ENCODE data around the gene SH3PXD2A. TPM values are rescaled to one million over a fixed set of nuclear protein-coding genes. Genes with fewer than 3 reads are reported as not detected.

Gene SH3PXD2A
- total RNA-seq, 1 donor from 2014 or later, result 36.8 TPM

DNA sequence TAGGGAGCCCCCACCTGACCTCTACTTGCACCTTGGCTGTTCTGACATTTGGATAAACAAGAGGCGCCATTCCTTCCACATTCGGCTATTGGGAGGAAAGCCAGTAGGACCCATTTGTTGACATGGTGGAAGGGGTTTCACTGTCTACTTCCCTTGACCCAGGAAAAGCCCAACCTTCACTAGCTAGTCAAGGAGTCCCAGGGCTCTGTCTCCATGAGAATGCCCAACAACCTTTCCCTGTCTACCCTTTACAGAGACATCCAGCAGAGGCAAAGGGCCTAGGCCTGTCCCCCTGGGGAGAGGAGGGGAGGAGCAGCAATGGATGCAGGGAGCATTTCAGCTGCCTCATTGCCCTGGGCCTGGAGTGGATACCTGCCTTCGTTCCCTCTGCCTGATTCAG, 225.8 kb downstream of the SH3PXD2A start:
- no peak overlapping the region for H3K27ac Mint-ChIP-seq
- no peaks in the 10 kb centered on the region for H3K4me1 Mint-ChIP-seq

DNA sequence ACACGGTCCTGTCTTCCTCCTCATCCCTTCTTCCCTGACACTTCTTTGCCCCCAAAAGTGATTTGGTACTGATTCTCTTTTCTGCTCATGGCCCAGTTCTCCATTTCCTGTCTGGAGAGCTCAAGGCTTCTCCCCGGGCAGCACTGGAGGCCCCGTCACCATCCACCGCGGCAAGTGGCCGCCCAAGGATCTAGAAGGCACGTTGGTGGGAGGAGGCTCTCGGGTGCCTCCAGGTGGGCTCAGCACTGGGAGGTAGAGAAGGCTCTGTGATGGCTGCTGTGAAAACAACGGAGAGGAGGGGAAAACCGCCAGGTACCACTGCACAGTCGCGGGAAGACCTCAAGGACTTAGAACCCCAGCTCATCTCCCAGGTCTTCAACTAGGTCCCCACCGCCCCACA, 227.5 kb downstream of the SH3PXD2A start:
- Mint-ChIP-seq H3K36me3 (peaks cover 2% of the 10 kb centered on the region), H3K27ac (no peak overlapping the region), H3K9me3 (no peaks in the 10 kb centered on the region), H3K27me3 (ENCODE audit: low read depth) (no peaks in the 10 kb centered on the region), H3K4me3 (no peak overlapping the region), H3K4me1 (no peaks in the 10 kb centered on the region)
- TF ChIP-seq, protein P1, sequence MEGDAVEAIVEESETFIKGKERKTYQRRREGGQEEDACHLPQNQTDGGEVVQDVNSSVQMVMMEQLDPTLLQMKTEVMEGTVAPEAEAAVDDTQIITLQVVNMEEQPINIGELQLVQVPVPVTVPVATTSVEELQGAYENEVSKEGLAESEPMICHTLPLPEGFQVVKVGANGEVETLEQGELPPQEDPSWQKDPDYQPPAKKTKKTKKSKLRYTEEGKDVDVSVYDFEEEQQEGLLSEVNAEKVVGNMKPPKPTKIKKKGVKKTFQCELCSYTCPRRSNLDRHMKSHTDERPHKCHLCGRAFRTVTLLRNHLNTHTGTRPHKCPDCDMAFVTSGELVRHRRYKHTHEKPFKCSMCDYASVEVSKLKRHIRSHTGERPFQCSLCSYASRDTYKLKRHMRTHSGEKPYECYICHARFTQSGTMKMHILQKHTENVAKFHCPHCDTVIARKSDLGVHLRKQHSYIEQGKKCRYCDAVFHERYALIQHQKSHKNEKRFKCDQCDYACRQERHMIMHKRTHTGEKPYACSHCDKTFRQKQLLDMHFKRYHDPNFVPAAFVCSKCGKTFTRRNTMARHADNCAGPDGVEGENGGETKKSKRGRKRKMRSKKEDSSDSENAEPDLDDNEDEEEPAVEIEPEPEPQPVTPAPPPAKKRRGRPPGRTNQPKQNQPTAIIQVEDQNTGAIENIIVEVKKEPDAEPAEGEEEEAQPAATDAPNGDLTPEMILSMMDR (IDR thresholded peaks at IDR 0.05; ENCODE audit: unreplicated experiment), result no peak
- DNase-seq (ENCODE audit: low spot score in 2 of 2, unreplicated experiment in 2 of 2), result no peak

More for the DNA sequence above, 225.8 kb downstream of the SH3PXD2A start:
- Mint-ChIP-seq H3K36me3 (peaks cover 4% of the 10 kb centered on the region), H3K4me3 (no peak overlapping the region), H3K9me3 (no peaks in the 10 kb centered on the region), H3K27me3 (ENCODE audit: low read depth) (no peaks in the 10 kb centered on the region)
- DNase-seq (ENCODE audit: low spot score in 2 of 2, unreplicated experiment in 2 of 2), result no peak
- TF ChIP-seq, protein P1 (IDR thresholded peaks at IDR 0.05; ENCODE audit: unreplicated experiment), result no peak

DNA sequence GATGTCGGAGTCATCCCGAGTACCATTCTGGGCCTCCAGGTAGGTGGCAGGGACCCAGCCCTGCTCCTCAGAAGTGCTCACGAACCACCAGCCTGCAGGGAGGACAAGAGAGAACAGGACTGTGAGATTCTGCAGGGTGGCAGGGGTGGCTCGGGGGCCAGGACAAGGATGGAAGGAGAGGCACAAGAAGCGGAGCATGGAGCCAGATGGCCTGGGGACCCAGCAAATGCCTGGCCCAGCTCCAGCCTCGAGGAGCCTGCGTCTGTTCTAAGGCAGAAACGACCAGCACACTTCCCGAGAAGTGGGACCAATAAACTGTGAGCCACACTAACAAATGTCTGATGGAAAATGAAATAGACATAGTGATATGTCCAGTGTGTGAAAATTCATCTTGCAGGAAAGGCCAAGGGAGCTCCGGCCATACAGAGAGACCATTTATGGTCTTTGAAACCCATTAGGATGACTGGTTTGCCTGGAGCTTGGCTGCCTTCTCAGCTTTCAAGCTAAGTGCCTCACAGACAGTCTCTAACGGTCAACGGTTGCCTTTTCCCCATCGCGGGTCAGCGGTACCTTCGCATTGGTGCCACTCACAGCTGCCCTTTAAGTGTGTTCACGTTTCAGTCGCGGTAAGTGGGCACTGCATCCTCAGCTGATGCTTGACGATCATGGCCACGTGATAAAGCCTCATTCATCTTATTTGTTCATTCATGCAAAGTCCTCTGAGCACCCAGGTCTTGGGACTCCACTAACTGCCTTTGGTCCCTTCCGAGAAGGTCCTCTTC, 228.1 kb downstream of the SH3PXD2A start:
- no peak for DNase-seq (ENCODE audit: low spot score in 2 of 2, unreplicated experiment in 2 of 2)
- Mint-ChIP-seq H3K36me3 (peaks cover 2% of the 10 kb centered on the region), H3K9me3 (no peaks in the 10 kb centered on the region), H3K27me3 (ENCODE audit: low read depth) (no peaks in the 10 kb centered on the region), H3K27ac (no peak overlapping the region), H3K4me3 (no peak overlapping the region), H3K4me1 (no peaks in the 10 kb centered on the region)
- TF ChIP-seq, protein P1 (IDR thresholded peaks at IDR 0.05; ENCODE audit: unreplicated experiment), result no peak

DNA sequence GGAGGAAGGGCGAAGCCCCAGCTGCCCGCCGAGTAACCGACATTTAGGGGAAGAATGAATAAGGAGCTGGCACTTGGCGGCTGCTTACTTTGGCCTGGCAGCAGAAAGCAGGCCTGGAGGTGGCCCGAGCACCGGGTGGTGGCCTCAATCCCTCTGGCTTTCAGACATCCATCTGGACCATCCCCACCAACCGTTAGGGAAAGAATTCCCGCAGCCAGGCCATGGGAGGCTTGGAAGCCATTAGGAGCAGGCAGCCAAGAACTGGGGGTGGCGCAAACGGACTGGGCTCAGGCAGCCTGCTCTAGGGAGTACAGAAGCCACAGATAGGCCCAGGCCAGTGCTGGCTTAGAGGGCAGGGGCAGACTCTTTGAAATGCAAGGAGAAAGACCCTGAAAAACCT, 229.2 kb downstream of the SH3PXD2A start:
- no peak for DNase-seq (ENCODE audit: low spot score in 2 of 2, unreplicated experiment in 2 of 2)
- Mint-ChIP-seq H3K27ac (no peak overlapping the region), H3K4me3 (no peak overlapping the region), H3K4me1 (no peaks in the 10 kb centered on the region), H3K27me3 (ENCODE audit: low read depth) (no peaks in the 10 kb centered on the region), H3K9me3 (no peaks in the 10 kb centered on the region), H3K36me3 (peaks cover 4% of the 10 kb centered on the region)
- TF ChIP-seq, protein P1 (IDR thresholded peaks at IDR 0.05; ENCODE audit: unreplicated experiment), result no peak

DNA sequence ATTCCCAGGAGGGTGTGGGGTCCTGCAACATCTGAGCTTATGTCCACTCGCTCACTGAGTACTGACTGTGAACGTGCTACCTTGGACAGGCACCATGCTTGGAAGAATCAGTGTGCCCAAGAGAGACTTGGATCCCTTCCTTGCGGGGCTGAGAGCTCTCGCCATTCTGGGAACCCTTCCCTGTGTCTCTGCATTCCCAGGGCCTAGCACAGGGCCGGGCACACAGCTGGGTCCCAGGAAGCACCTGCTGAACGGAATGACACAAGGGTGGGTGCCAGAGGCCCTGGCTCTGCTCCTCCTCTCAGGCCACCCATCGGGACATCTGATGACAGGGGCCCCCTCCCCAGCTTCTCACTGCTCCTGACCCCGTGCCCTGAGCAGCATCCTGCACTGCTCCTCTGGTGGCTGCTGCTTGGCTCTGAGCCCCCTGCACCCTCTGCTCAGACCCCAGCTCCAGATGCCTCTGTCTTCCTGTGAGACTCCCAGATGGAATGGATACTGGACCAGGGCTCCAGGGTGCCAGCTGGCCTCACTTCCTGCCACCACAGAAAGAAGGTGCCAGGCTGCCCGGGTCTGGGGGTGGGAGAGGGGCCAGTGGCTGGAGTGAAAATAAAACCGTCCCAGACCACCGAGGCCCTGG, 232.3 kb downstream of the SH3PXD2A start:
- no peaks in the 10 kb centered on the region for H3K27me3 Mint-ChIP-seq (ENCODE audit: low read depth)

More for the DNA sequence above, 232.3 kb downstream of the SH3PXD2A start:
- TF ChIP-seq, protein P1 (IDR thresholded peaks at IDR 0.05; ENCODE audit: unreplicated experiment), result no peak
- H3K36me3 Mint-ChIP-seq, result peaks cover 4% of the 10 kb centered on the region
- no peak overlapping the region for H3K27ac Mint-ChIP-seq
- DNase-seq (ENCODE audit: low spot score in 2 of 2, unreplicated experiment in 2 of 2), result no peak
- no peaks in the 10 kb centered on the region for H3K9me3 Mint-ChIP-seq
- H3K4me1 Mint-ChIP-seq, result no peaks in the 10 kb centered on the region
- no peak overlapping the region for H3K4me3 Mint-ChIP-seq

All from mesothelial cell of epicardium (in vitro differentiated cells).